ENCODE results near the gene PLGRKT. TPM values are rescaled to one million over a fixed set of nuclear protein-coding genes. Genes with fewer than 3 reads are reported as not detected.
"Not testable (repeated sequence)": the region's sequence is repeated elsewhere in the genome, so short reads cannot be mapped to it uniquely, and the experiment has no call there.

The PLGRKT gene
- total RNA-seq, 6 experiments from 2014 or later = 18.0 to 26.5 (median 21.4) TPM

GRCh38 chr9:5470122-5470521 is 32.4 kb upstream of the PLGRKT start:
- Mint-ChIP-seq H3K4me3 (no peak overlapping the region), H3K36me3 (ENCODE audit: low read depth) (peaks cover 50% of the 10 kb centered on the region), H3K27ac (peak overlapping the region; percentile 42; the same call in 1 of the 2 replicates), H3K4me1 (ENCODE audit: low read depth) (peaks cover 44% of the 10 kb centered on the region), H3K27me3 (ENCODE audit: insufficient read depth) (0 out of 2 replicates have a peak, but pooled peaks cover 2% of the 10 kb centered on the region), H3K9me3 (no peaks in the 10 kb centered on the region)
- no peak; the same call in 1 of the 2 replicates for TF ChIP-seq CTCF (IDR thresholded peaks at IDR 0.05)
- DNase-seq = no peak

GRCh38 chr9:5468850-5469249 is 31.1 kb upstream of the PLGRKT start:
- peak overlapping the region; percentile 36; the same call in 1 of the 2 replicates for H3K27ac Mint-ChIP-seq
- DNase-seq = no peak

GRCh38 chr9:5466766-5467165 is 29.0 kb upstream of the PLGRKT start:
- H3K4me3 Mint-ChIP-seq = no peak overlapping the region
- no peaks in the 10 kb centered on the region for H3K9me3 Mint-ChIP-seq
- 0 out of 2 replicates have a peak, but pooled peaks cover 2% of the 10 kb centered on the region for H3K27me3 Mint-ChIP-seq (ENCODE audit: insufficient read depth)
- peak overlapping the region; percentile 34 for H3K27ac Mint-ChIP-seq
- peaks cover 71% of the 10 kb centered on the region for H3K36me3 Mint-ChIP-seq (ENCODE audit: low read depth)
- no peak for TF ChIP-seq CTCF (IDR thresholded peaks at IDR 0.05)
- peaks cover 44% of the 10 kb centered on the region for H3K4me1 Mint-ChIP-seq (ENCODE audit: low read depth)
- no peak for DNase-seq

More at GRCh38 chr9:5468850-5469249, 31.1 kb upstream of the PLGRKT start:
- Mint-ChIP-seq H3K4me3 (no peak overlapping the region), H3K36me3 (ENCODE audit: low read depth) (peaks cover 57% of the 10 kb centered on the region), H3K4me1 (ENCODE audit: low read depth) (peaks cover 44% of the 10 kb centered on the region), H3K9me3 (no peaks in the 10 kb centered on the region), H3K27me3 (ENCODE audit: insufficient read depth) (0 out of 2 replicates have a peak, but pooled peaks cover 2% of the 10 kb centered on the region)
- TF ChIP-seq CTCF (IDR thresholded peaks at IDR 0.05) = no peak

- no peaks in the 10 kb centered on the region for H3K9me3 Mint-ChIP-seq
- no peak for DNase-seq
- peaks cover 44% of the 10 kb centered on the region for H3K4me1 Mint-ChIP-seq (ENCODE audit: low read depth)
- TF ChIP-seq CTCF (IDR thresholded peaks at IDR 0.05) = no peak
- H3K36me3 Mint-ChIP-seq (ENCODE audit: low read depth) = peaks cover 71% of the 10 kb centered on the region
- 0 out of 2 replicates have a peak, but pooled peaks cover 2% of the 10 kb centered on the region for H3K27me3 Mint-ChIP-seq (ENCODE audit: insufficient read depth)
- no peak overlapping the region for H3K4me3 Mint-ChIP-seq
- H3K27ac Mint-ChIP-seq = peak overlapping the region; percentile 42
Measured at GRCh38 chr9:5466005-5466404, 28.3 kb upstream of the PLGRKT start.

GRCh38 chr9:5464831-5465330 is 27.2 kb upstream of the PLGRKT start:
- H3K27me3 Mint-ChIP-seq (ENCODE audit: insufficient read depth); DNase-seq; H3K9me3 Mint-ChIP-seq; H3K4me3 Mint-ChIP-seq: not testable (repeated sequence)
- H3K36me3 Mint-ChIP-seq (ENCODE audit: low read depth) = peaks cover 70% of the 10 kb centered on the region
- peak overlapping the region; percentile 56; the same call in 1 of the 2 replicates for H3K27ac Mint-ChIP-seq
- H3K4me1 Mint-ChIP-seq (ENCODE audit: low read depth) = peaks cover 43% of the 10 kb centered on the region

GRCh38 chr9:5460157-5460556 is 22.4 kb upstream of the PLGRKT start:
- Mint-ChIP-seq H3K4me3 (no peak overlapping the region), H3K4me1 (ENCODE audit: low read depth) (peaks cover 48% of the 10 kb centered on the region), H3K27me3 (ENCODE audit: insufficient read depth) (no peaks in the 10 kb centered on the region; the same call in 1 of the 2 replicates), H3K27ac (peak overlapping the region; percentile 14; the same call in 1 of the 2 replicates), H3K9me3 (no peaks in the 10 kb centered on the region), H3K36me3 (ENCODE audit: low read depth) (peaks cover 67% of the 10 kb centered on the region)
- no peak for DNase-seq
- no peak for TF ChIP-seq CTCF (IDR thresholded peaks at IDR 0.05)

Data from HFFc6 (cell line).